ENCODE results near the gene NTM. TPM values are rescaled to one million over a fixed set of nuclear protein-coding genes. Genes with fewer than 3 reads are reported as not detected.

Gene NTM
- total and polyA plus RNA-seq, 12 donors: 0.26 to 11.5 (median 4.0) TPM

Small RNA genes lying within 50 kb of the gene (small RNA-seq; reads per million reads assigned to genes)
- 0 reads per million in 2 donors for gene RNU6ATAC12P

Measured in adrenal gland (tissue), 12 donors.